HUES48 (cell line): ENCODE results near the gene WTAP.
"Not testable (repeated sequence)": the region's sequence is repeated elsewhere in the genome, so short reads cannot be mapped to it uniquely, and the experiment has no call there.

ENCODE experiments used
- H3K27ac ChIP-seq: one replicate; pipeline ENCODE4 v1.7.0; 2013; ENCODE audit warnings: low read depth, low read length, inconsistent platforms
- H3K27me3 ChIP-seq: 2 replicates; pipeline ENCODE4 v1.6.1; 2013; ENCODE audit warnings: mild to moderate bottlenecking, low read length; ENCODE audit not compliant: control insufficient read depth, insufficient read depth
- H3K36me3 ChIP-seq: 2 replicates; pipeline ENCODE4 v1.6.1; 2013; ENCODE audit warnings: low read length; ENCODE audit not compliant: control insufficient read depth, insufficient read depth
- H3K4me1 ChIP-seq: 2 replicates; pipeline ENCODE4 v1.6.1; 2013; ENCODE audit warnings: mild to moderate bottlenecking, low read length; ENCODE audit not compliant: control insufficient read depth, insufficient read depth
- H3K4me3 ChIP-seq: 2 replicates; pipeline ENCODE4 v1.5.1; 2013; ENCODE audit warnings: mild to moderate bottlenecking, low read depth, low read length
- H3K9ac ChIP-seq: 2 replicates; pipeline ENCODE4 v1.6.1; 2013; ENCODE audit warnings: mild to moderate bottlenecking, low read depth, low read length, moderate library complexity
- H3K9me3 ChIP-seq: 2 replicates; pipeline ENCODE4 v1.6.1; 2013; ENCODE audit warnings: low read length; ENCODE audit not compliant: control insufficient read depth, insufficient read depth

The WTAP gene

GRCh38 chr6:159790956-159791598 is 63.8 kb downstream of the WTAP start:
- Histone ChIP-seq H3K36me3 (peaks cover 56% of the 10 kb centered on the region), H3K27ac (peak overlapping the region; percentile 97), H3K9ac (peak overlapping the region; percentile 80), H3K4me1 (peaks cover 16% of the 10 kb centered on the region), H3K27me3 (no peaks in the 10 kb centered on the region), H3K9me3 (no peaks in the 10 kb centered on the region), H3K4me3 (peak overlapping the region; percentile 94)

- H3K9ac ChIP-seq, H3K27me3 ChIP-seq, H3K4me3 ChIP-seq, H3K9me3 ChIP-seq, H3K4me1 ChIP-seq: not testable (repeated sequence)
- H3K27ac ChIP-seq, result peak overlapping the region; percentile 80
- H3K36me3 ChIP-seq, result peaks cover 72% of the 10 kb centered on the region
Measured at GRCh38 chr6:159794976-159795375, 67.7 kb downstream of the WTAP start.

GRCh38 chr6:159797554-159797953 is 70.2 kb downstream of the WTAP start:
- Histone ChIP-seq H3K27ac (no peak overlapping the region), H3K27me3 (no peaks in the 10 kb centered on the region), H3K9ac (no peak overlapping the region), H3K4me3 (no peak overlapping the region), H3K4me1 (no peaks in the 10 kb centered on the region; the same call in 1 of the 2 replicates), H3K9me3 (no peaks in the 10 kb centered on the region), H3K36me3 (peaks cover 62% of the 10 kb centered on the region)

- no peaks in the 10 kb centered on the region for H3K9me3 ChIP-seq
- H3K27me3 ChIP-seq, result no peaks in the 10 kb centered on the region
- no peak within 1 kb of the TSS for H3K9ac ChIP-seq
- no peak within 1 kb of the TSS for H3K4me3 ChIP-seq
- no peak within 1 kb of the TSS for H3K27ac ChIP-seq
- H3K4me1 ChIP-seq, result no peaks in the 10 kb centered on the region; the same call in 1 of the 2 replicates
- peaks cover 43% of the 10 kb centered on the region for H3K36me3 ChIP-seq
Measured at GRCh38 chr6:159800141-159800865, 73.0 kb downstream of the WTAP start, which contains the start of gene PNLDC1. Gene PNLDC1 (plus strand): TSS chr6:159800276. CDS start chr6:159800308, 32 bp downstream.

GRCh38 chr6:159801935-159802334 is 74.6 kb downstream of the WTAP start:
- no peak overlapping the region for H3K9ac ChIP-seq
- H3K36me3 ChIP-seq, result peaks cover 29% of the 10 kb centered on the region
- no peaks in the 10 kb centered on the region for H3K9me3 ChIP-seq
- H3K27me3 ChIP-seq, result no peaks in the 10 kb centered on the region
- no peak overlapping the region for H3K27ac ChIP-seq
- no peak overlapping the region for H3K4me3 ChIP-seq
- no peaks in the 10 kb centered on the region; the same call in 1 of the 2 replicates for H3K4me1 ChIP-seq

GRCh38 chr6:159804504-159804903 is 77.2 kb downstream of the WTAP start:
- Histone ChIP-seq H3K9ac (no peak overlapping the region), H3K4me3 (no peak overlapping the region), H3K36me3 (peaks cover 4% of the 10 kb centered on the region; the same call in 1 of the 2 replicates), H3K27me3 (no peaks in the 10 kb centered on the region), H3K9me3 (no peaks in the 10 kb centered on the region), H3K4me1 (no peaks in the 10 kb centered on the region; the same call in 1 of the 2 replicates), H3K27ac (no peak overlapping the region)

- H3K9ac ChIP-seq, result no peak overlapping the region
- no peaks in the 10 kb centered on the region for H3K27me3 ChIP-seq
- no peaks in the 10 kb centered on the region for H3K36me3 ChIP-seq
- no peaks in the 10 kb centered on the region for H3K9me3 ChIP-seq
- peak overlapping the region; percentile 23 for H3K27ac ChIP-seq
- H3K4me1 ChIP-seq, result no peaks in the 10 kb centered on the region; the same call in 1 of the 2 replicates
- no peak overlapping the region for H3K4me3 ChIP-seq
Measured at GRCh38 chr6:159805440-159806020, 78.2 kb downstream of the WTAP start.
